Measurements from ENCODE around the gene LYL1. TPM values are rescaled to one million over a fixed set of nuclear protein-coding genes. Genes with fewer than 3 reads are reported as not detected.
A peak's percentile ranks its signal among the peaks of the same experiment; 100 is the strongest.

LYL1 gene
- total RNA-seq, 1 experiment from 2014 or later = 0.24 TPM

- H3K4me1 ChIP-seq (replicated peaks; ENCODE audit: insufficient read depth) = no peaks in the 10 kb centered on the region; the same call in 1 of the 2 replicates
- intact Hi-C loops (cut with micrococcal nuclease; ENCODE audit: unreplicated experiment) = no loop called here
- TF ChIP-seq CTCF (conservative IDR thresholded peaks at IDR 0.05) (no peak), EZH2 (IDR thresholded peaks at IDR 0.05; ENCODE audit: low read depth) (no peak)
- no peaks in the 10 kb centered on the region for H3K9me2 ChIP-seq (ENCODE audit: insufficient read depth)
- peaks cover 5% of the 10 kb centered on the region; the same call in 1 of the 2 replicates for H4K20me1 ChIP-seq (ENCODE audit: insufficient read depth)
- POLR2A ChIA-PET (ENCODE audit: unreplicated experiment) = no interaction called here
- peaks cover 6% of the 10 kb centered on the region; the same call in 1 of the 2 replicates for H3F3A ChIP-seq (ENCODE audit: insufficient read depth, low read depth)
- no peaks in the 10 kb centered on the region for H3K27me3 ChIP-seq (ENCODE audit: insufficient read depth, low read depth)
- no peaks in the 10 kb centered on the region for H3K9me3 ChIP-seq (ENCODE audit: insufficient read depth, low read depth)
- H3K4me2 ChIP-seq = no peak overlapping the region
- no peak overlapping the region for H3K27ac ChIP-seq
- DNase-seq = no peak
- H2AFZ ChIP-seq = no peak overlapping the region
- H3K79me2 ChIP-seq (ENCODE audit: low read depth) = no peaks in the 10 kb centered on the region
- H3K4me3 ChIP-seq = no peak overlapping the region
- no TSS peak for BruUV-seq (replicated peaks)
- CTCF ChIA-PET = no interaction called here
- H3K36me3 ChIP-seq (ENCODE audit: low read depth) = no peaks in the 10 kb centered on the region
These were observed 855 bp downstream of the LYL1 start for GRCh38 chr19:13101590-13102415.

GRCh38 chr19:13100841-13101589 is 1.6 kb downstream of the LYL1 start:
- Histone ChIP-seq H3K9me3 (ENCODE audit: insufficient read depth, low read depth) (no peaks in the 10 kb centered on the region), H4K20me1 (ENCODE audit: insufficient read depth) (peaks cover 5% of the 10 kb centered on the region; the same call in 1 of the 2 replicates), H3K4me2 (no peak overlapping the region), H3K27ac (no peak overlapping the region), H2AFZ (no peak overlapping the region), H3K4me1 (replicated peaks; ENCODE audit: insufficient read depth) (peaks cover 2% of the 10 kb centered on the region; the same call in 1 of the 2 replicates), H3K4me3 (no peak overlapping the region), H3K27me3 (ENCODE audit: insufficient read depth, low read depth) (no peaks in the 10 kb centered on the region), H3F3A (ENCODE audit: insufficient read depth, low read depth) (peaks cover 1% of the 10 kb centered on the region; the same call in 1 of the 2 replicates), H3K79me2 (ENCODE audit: low read depth) (no peaks in the 10 kb centered on the region), H3K36me3 (ENCODE audit: low read depth) (no peaks in the 10 kb centered on the region), H3K9me2 (ENCODE audit: insufficient read depth) (no peaks in the 10 kb centered on the region)
- POLR2A ChIA-PET (ENCODE audit: unreplicated experiment) = no interaction called here
- TF ChIP-seq CTCF (conservative IDR thresholded peaks at IDR 0.05) (peak; percentile 57), EZH2 (IDR thresholded peaks at IDR 0.05; ENCODE audit: low read depth) (no peak)
- intact Hi-C loops (cut with micrococcal nuclease; ENCODE audit: unreplicated experiment) = no loop called here
- CTCF ChIA-PET = interaction anchor here (0.6 kb wide), 2 partner anchors 108 to 216 kb away, joined by 4 to 17 read pairs; no protein-coding TSS in a partner anchor
- DNase-seq = no peak
- no TSS peak for BruUV-seq (replicated peaks)

GRCh38 chr19:13100031-13100588 is 2.5 kb downstream of the LYL1 start:
- POLR2A ChIA-PET (ENCODE audit: unreplicated experiment) = no interaction called here
- no peaks in the 10 kb centered on the region for H3K79me2 ChIP-seq (ENCODE audit: low read depth)
- H3K9me3 ChIP-seq (ENCODE audit: insufficient read depth, low read depth) = no peaks in the 10 kb centered on the region
- H3K9me2 ChIP-seq (ENCODE audit: insufficient read depth) = no peaks in the 10 kb centered on the region
- TF ChIP-seq CTCF (conservative IDR thresholded peaks at IDR 0.05) (no peak), EZH2 (IDR thresholded peaks at IDR 0.05; ENCODE audit: low read depth) (no peak)
- DNase-seq = no peak
- H3K4me1 ChIP-seq (replicated peaks; ENCODE audit: insufficient read depth) = peaks cover 5% of the 10 kb centered on the region; the same call in 1 of the 2 replicates
- intact Hi-C loops (cut with micrococcal nuclease; ENCODE audit: unreplicated experiment) = no loop called here
- no peak overlapping the region for H3K27ac ChIP-seq
- BruUV-seq (replicated peaks) = no TSS peak
- no peak overlapping the region for H2AFZ ChIP-seq
- H4K20me1 ChIP-seq (ENCODE audit: insufficient read depth) = peaks cover 5% of the 10 kb centered on the region; the same call in 1 of the 2 replicates
- H3F3A ChIP-seq (ENCODE audit: insufficient read depth, low read depth) = no peaks in the 10 kb centered on the region; the same call in 1 of the 2 replicates
- H3K4me2 ChIP-seq = no peak overlapping the region
- H3K27me3 ChIP-seq (ENCODE audit: insufficient read depth, low read depth) = no peaks in the 10 kb centered on the region
- H3K4me3 ChIP-seq = no peak overlapping the region
- CTCF ChIA-PET = interaction anchor here (0.6 kb wide), 1 partner anchor 99 kb away, joined by 3 read pairs; no protein-coding TSS in a partner anchor
- H3K36me3 ChIP-seq (ENCODE audit: low read depth) = no peaks in the 10 kb centered on the region
